ENCODE measurements around the gene TIMM10B. TPM values are rescaled to one million over a fixed set of nuclear protein-coding genes. Genes with fewer than 3 reads are reported as not detected.

Gene TIMM10B
- total RNA-seq, 2 donors from 2014 or later, result 29.6 to 30.5 TPM

GRCh38 chr11:6502382-6502781 is 21.1 kb downstream of the TIMM10B start:
- Histone ChIP-seq H3K9me3 (ENCODE audit: control insufficient read depth, low read length) (no peaks in the 10 kb centered on the region), H3K36me3 (ENCODE audit: control insufficient read depth, insufficient read depth, low read length) (peaks cover 3% of the 10 kb centered on the region), H3K4me1 (ENCODE audit: control insufficient read depth, insufficient read depth, low read length) (peaks cover 3% of the 10 kb centered on the region), H3K27ac (ENCODE audit: low read depth, low read length) (no peak overlapping the region), H3K9ac (ENCODE audit: extremely low read depth, low read length, poor library complexity, severe bottlenecking) (no peak overlapping the region), H3K4me3 (ENCODE audit: low read length) (no peak overlapping the region), H3K27me3 (ENCODE audit: control insufficient read depth, insufficient read depth, low read length, poor library complexity, severe bottlenecking) (no peaks in the 10 kb centered on the region)
- H3K27ac Mint-ChIP-seq, result no peak overlapping the region
- 96 to 100% methylated on average over 3 of the region's 3 CpGs for WGBS, 2 experiments (ENCODE audit: insufficient coverage in 1 of 2, insufficient read length in 1 of 2)
- no peaks in the 10 kb centered on the region for H3K27me3 Mint-ChIP-seq (ENCODE audit: insufficient read depth)
- no peaks in the 10 kb centered on the region for H3K9me3 Mint-ChIP-seq
- no peak for DNase-seq
- peaks cover 6% of the 10 kb centered on the region for H3K36me3 Mint-ChIP-seq (ENCODE audit: low read depth)
- peaks cover 2% of the 10 kb centered on the region for H3K4me1 Mint-ChIP-seq
- no peak for TF ChIP-seq CTCF (conservative IDR thresholded peaks at IDR 0.05)
- no peak overlapping the region for H3K4me3 Mint-ChIP-seq

GRCh38 chr11:6504166-6504565 is 22.9 kb downstream of the TIMM10B start:
- Histone ChIP-seq H3K27ac (ENCODE audit: low read depth, low read length) (no peak overlapping the region), H3K27me3 (ENCODE audit: control insufficient read depth, insufficient read depth, low read length, poor library complexity, severe bottlenecking) (no peaks in the 10 kb centered on the region), H3K36me3 (ENCODE audit: control insufficient read depth, insufficient read depth, low read length) (no peaks in the 10 kb centered on the region), H3K9me3 (ENCODE audit: control insufficient read depth, low read length) (no peaks in the 10 kb centered on the region), H3K4me3 (ENCODE audit: low read length) (no peak overlapping the region), H3K4me1 (ENCODE audit: control insufficient read depth, insufficient read depth, low read length) (peaks cover 3% of the 10 kb centered on the region), H3K9ac (ENCODE audit: extremely low read depth, low read length, poor library complexity, severe bottlenecking) (no peak overlapping the region)
- Mint-ChIP-seq H3K27me3 (ENCODE audit: insufficient read depth) (no peaks in the 10 kb centered on the region), H3K4me1 (no peaks in the 10 kb centered on the region), H3K4me3 (no peak overlapping the region), H3K27ac (no peak overlapping the region), H3K9me3 (no peaks in the 10 kb centered on the region), H3K36me3 (ENCODE audit: low read depth) (peaks cover 3% of the 10 kb centered on the region)
- DNase-seq, result no peak
- no peak for TF ChIP-seq CTCF (conservative IDR thresholded peaks at IDR 0.05)
- 89 to 97% methylated on average over 3 of the region's 3 CpGs for WGBS, 2 experiments (ENCODE audit: insufficient coverage in 1 of 2, insufficient read length in 1 of 2)

GRCh38 chr11:6505577-6506240 is 24.4 kb downstream of the TIMM10B start:
- Histone ChIP-seq H3K36me3 (ENCODE audit: control insufficient read depth, insufficient read depth, low read length) (no peaks in the 10 kb centered on the region), H3K27ac (ENCODE audit: low read depth, low read length) (no peak overlapping the region), H3K27me3 (ENCODE audit: control insufficient read depth, insufficient read depth, low read length, poor library complexity, severe bottlenecking) (no peaks in the 10 kb centered on the region), H3K4me3 (ENCODE audit: low read length) (no peak overlapping the region), H3K9me3 (ENCODE audit: control insufficient read depth, low read length) (no peaks in the 10 kb centered on the region), H3K4me1 (ENCODE audit: control insufficient read depth, insufficient read depth, low read length) (no peaks in the 10 kb centered on the region), H3K9ac (ENCODE audit: extremely low read depth, low read length, poor library complexity, severe bottlenecking) (no peak overlapping the region)
- Mint-ChIP-seq H3K4me3 (no peak overlapping the region), H3K36me3 (ENCODE audit: low read depth) (peaks cover 6% of the 10 kb centered on the region), H3K9me3 (no peaks in the 10 kb centered on the region), H3K4me1 (no peaks in the 10 kb centered on the region), H3K27me3 (ENCODE audit: insufficient read depth) (no peaks in the 10 kb centered on the region), H3K27ac (no peak overlapping the region)
- DNase-seq, result no peak
- TF ChIP-seq CTCF (conservative IDR thresholded peaks at IDR 0.05), result peak; percentile 87
- 66 to 71% methylated on average over 2 of the region's 2 CpGs for WGBS, 2 experiments (ENCODE audit: insufficient coverage in 1 of 2, insufficient read length in 1 of 2)

All from endodermal cell (in vitro differentiated cells).